ENCODE results near the gene MS4A18.

The MS4A18 gene

GRCh38 chr11:60766547-60766946 is 42.0 kb downstream of the MS4A18 start:
- no peak for DNase-seq (ENCODE audit: low read depth, low spot score)

- DNase-seq (ENCODE audit: low read depth, low spot score), result no peak
These were observed 42.9 kb downstream of the MS4A18 start for GRCh38 chr11:60767388-60767811.

- DNase-seq (ENCODE audit: low read depth, low spot score), result no peak
These were observed 43.7 kb downstream of the MS4A18 start for GRCh38 chr11:60768202-60768601.

- DNase-seq (ENCODE audit: low read depth, low spot score), result no peak
These were observed 44.8 kb downstream of the MS4A18 start for GRCh38 chr11:60769273-60769672.

- no peak for DNase-seq (ENCODE audit: low read depth, low spot score)
These were observed 45.3 kb downstream of the MS4A18 start for GRCh38 chr11:60769811-60770210.

- DNase-seq (ENCODE audit: low read depth, low spot score), result no peak
These were observed 46.6 kb downstream of the MS4A18 start for GRCh38 chr11:60771146-60771545.

GRCh38 chr11:60771879-60772525 is 47.5 kb downstream of the MS4A18 start:
- DNase-seq (ENCODE audit: low read depth, low spot score), result no peak

GRCh38 chr11:60772666-60773065 is 48.1 kb downstream of the MS4A18 start:
- DNase-seq (ENCODE audit: low read depth, low spot score), result no peak

- DNase-seq (ENCODE audit: low read depth, low spot score), result no peak
These were observed 50.2 kb downstream of the MS4A18 start for GRCh38 chr11:60774726-60775125.

GRCh38 chr11:60775420-60775961 is 51.0 kb downstream of the MS4A18 start:
- DNase-seq (ENCODE audit: low read depth, low spot score), result peak; percentile 94

GRCh38 chr11:60776167-60776566 is 51.6 kb downstream of the MS4A18 start:
- no peak for DNase-seq (ENCODE audit: low read depth, low spot score)

- no peak for DNase-seq (ENCODE audit: low read depth, low spot score)
These were observed 52.6 kb downstream of the MS4A18 start for GRCh38 chr11:60777106-60777505.

GRCh38 chr11:60777572-60777971 is 53.1 kb downstream of the MS4A18 start:
- DNase-seq (ENCODE audit: low read depth, low spot score), result peak; percentile 77

GRCh38 chr11:60780065-60780464 is 55.5 kb downstream of the MS4A18 start:
- DNase-seq (ENCODE audit: low read depth, low spot score), result no peak

- DNase-seq (ENCODE audit: low read depth, low spot score), result no peak
These were observed 56.3 kb downstream of the MS4A18 start for GRCh38 chr11:60780774-60781173.

GRCh38 chr11:60781286-60781980 is 56.9 kb downstream of the MS4A18 start:
- DNase-seq (ENCODE audit: low read depth, low spot score), result no peak

- no peak for DNase-seq (ENCODE audit: low read depth, low spot score)
These were observed 57.4 kb downstream of the MS4A18 start for GRCh38 chr11:60781981-60782316.

GRCh38 chr11:60782393-60783140 is 58.0 kb downstream of the MS4A18 start:
- DNase-seq (ENCODE audit: low read depth, low spot score), result no peak

- DNase-seq (ENCODE audit: low read depth, low spot score), result no peak
These were observed 58.6 kb downstream of the MS4A18 start for GRCh38 chr11:60783141-60783484.

- no peak for DNase-seq (ENCODE audit: low read depth, low spot score)
These were observed 59.4 kb downstream of the MS4A18 start for GRCh38 chr11:60783911-60784310.

GRCh38 chr11:60785136-60785535 is 60.6 kb downstream of the MS4A18 start, which contains the start of gene MS4A10:
Gene MS4A10 (plus strand): TSS chr11:60785333. CDS start chr11:60790336, 5,003 bp downstream.
- DNase-seq (ENCODE audit: low read depth, low spot score), result no peak

- peak; percentile 64 for DNase-seq (ENCODE audit: low read depth, low spot score)
These were observed 61.4 kb downstream of the MS4A18 start for GRCh38 chr11:60785806-60786361.

All from astrocyte of the hippocampus (primary cell).